Right hindlimb (tissue), 1 donor: ENCODE measurements around the gene AKT3.

Source experiments
- DNase-seq: peaks from one replicate; pipeline ENCODE4 v3.0.0-alpha.2; 2018

Gene AKT3

DNA sequence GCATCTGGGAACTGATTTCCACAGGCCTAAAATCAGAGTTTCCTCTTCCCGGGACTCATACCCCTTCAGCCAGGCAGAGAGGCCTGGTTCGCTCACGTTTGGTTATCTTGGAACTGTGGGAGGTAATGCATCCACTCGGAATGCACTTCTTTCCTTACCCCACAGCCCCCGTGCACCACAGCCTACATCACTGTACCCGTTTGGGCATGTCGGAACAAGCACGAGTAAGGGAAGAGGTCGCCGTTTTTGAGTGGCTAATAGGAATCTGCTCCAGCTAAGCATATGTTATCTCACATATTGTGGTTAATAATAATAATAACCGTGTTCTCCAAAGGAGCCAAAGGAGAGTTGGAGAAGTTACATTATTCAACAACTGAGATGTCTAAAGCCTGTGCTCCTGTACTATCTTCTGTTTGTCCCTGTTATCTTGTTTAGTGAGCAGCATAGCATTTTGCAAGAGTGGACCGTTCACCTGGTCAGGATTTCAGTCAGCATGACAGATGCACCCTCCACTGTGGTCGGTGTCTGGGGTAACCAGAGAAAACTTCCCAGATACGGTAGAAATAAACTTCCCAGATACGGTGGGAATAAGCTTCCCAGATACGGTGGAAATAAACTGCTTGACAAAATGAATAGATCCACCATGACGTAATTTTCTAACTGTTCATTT lies 395.6 kb downstream of the AKT3 start:
- DNase-seq, result no peak

GRCh38 chr1:243452092-243452491 lies 398.0 kb downstream of the AKT3 start:
- DNase-seq, result no peak

- no peak for DNase-seq
These were observed 400.7 kb downstream of the AKT3 start for GRCh38 chr1:243449373-243449772.

GRCh38 chr1:243447844-243448243 lies 402.2 kb downstream of the AKT3 start:
- DNase-seq, result no peak

GRCh38 chr1:243447347-243447746 lies 402.7 kb downstream of the AKT3 start:
- DNase-seq, result no peak

- DNase-seq, result no peak
These were observed 406.5 kb downstream of the AKT3 start for GRCh38 chr1:243443557-243443956.

GRCh38 chr1:243441601-243442000 lies 408.4 kb downstream of the AKT3 start:
- no peak for DNase-seq

- no peak for DNase-seq
These were observed 409.6 kb downstream of the AKT3 start for GRCh38 chr1:243440406-243440805.

DNA sequence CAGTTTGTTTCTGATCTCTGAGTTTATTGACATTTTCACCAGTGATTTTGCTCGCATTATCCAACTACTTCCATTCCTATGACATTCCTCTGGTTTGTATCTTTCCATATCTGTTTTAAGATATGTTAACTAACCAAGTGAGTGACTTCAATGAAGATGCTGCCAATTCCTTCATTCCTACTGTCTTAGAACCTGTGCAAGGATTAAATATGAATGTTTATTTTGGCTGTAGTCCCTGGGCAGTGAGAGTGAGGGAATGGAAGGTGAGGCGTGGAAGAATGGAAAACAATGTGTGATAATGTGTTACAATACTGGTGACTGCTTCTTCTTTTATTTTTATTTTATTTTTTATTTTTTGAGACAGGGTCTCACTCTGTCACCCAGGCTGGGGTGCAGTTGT lies 411.2 kb downstream of the AKT3 start:
- DNase-seq, result no peak
